HepG2 (cell line): ENCODE data around the gene HYAL2. TPM values are rescaled to one million over a fixed set of nuclear protein-coding genes. Genes with fewer than 3 reads are reported as not detected.

ENCODE experiments used
- DNMT3B ChIP-seq: conservative IDR thresholded peaks from 2 replicates; pipeline ENCODE4 v1.6.1; 2016; ENCODE audit warnings: missing biosample characterization, control low read depth
- ETV6 ChIP-seq: sonication (generic); formaldehyde crosslinking; conservative IDR thresholded peaks from 2 replicates; pipeline ENCODE4 v1.4.0; 2020; ENCODE audit warnings: missing genetic modification reagents
- KDM6A ChIP-seq: IDR thresholded peaks from 2 replicates; pipeline ENCODE4 v1.6.1; 2016; ENCODE audit warnings: low read depth
- KLF11 ChIP-seq: IDR thresholded peaks from 2 replicates; pipeline ENCODE4 v1.6.1; 2016; ENCODE audit warnings: missing compliant biosample characterization
- MED8 ChIP-seq: sonication (generic); formaldehyde crosslinking; IDR thresholded peaks from 2 replicates; pipeline ENCODE4 v1.8.1; 2023; ENCODE audit warnings: mild to moderate bottlenecking, missing genetic modification reagents; ENCODE audit not compliant: insufficient replicate concordance
- NFYC ChIP-seq: IDR thresholded peaks from 2 replicates; pipeline ENCODE4 v1.6.1; 2016; ENCODE audit warnings: missing genetic modification reagents, missing compliant biosample characterization
- PCBP1 ChIP-seq: fragments of 200-400 bp; formaldehyde crosslinking; IDR thresholded peaks from 2 replicates; pipeline ENCODE4 v1.6.1; 2017; ENCODE audit warnings: mild to moderate bottlenecking, low read depth, low read length, borderline replicate concordance
- SCMH1 ChIP-seq: sonication (generic); formaldehyde crosslinking; IDR thresholded peaks from 2 replicates; pipeline ENCODE4 v1.9.0; 2021; ENCODE audit warnings: missing genetic modification reagents, mild to moderate bottlenecking, borderline replicate concordance
- SIN3B ChIP-seq: fragments of 150-350 bp; IDR thresholded peaks from 2 replicates; pipeline ENCODE4 v1.6.1; 2014; ENCODE audit warnings: low read length
- SP2 ChIP-seq: sonication (generic); formaldehyde crosslinking; IDR thresholded peaks from 2 replicates; pipeline ENCODE4 v1.5.1; 2020; ENCODE audit warnings: mild to moderate bottlenecking, missing genetic modification reagents
- ZNF761 ChIP-seq: sonication (generic); formaldehyde crosslinking; conservative IDR thresholded peaks from 2 replicates; pipeline ENCODE4 v1.4.0; 2020; ENCODE audit warnings: mild to moderate bottlenecking, missing genetic modification reagents
- ZSCAN21 ChIP-seq: sonication (generic); formaldehyde crosslinking; IDR thresholded peaks from 2 replicates; pipeline ENCODE4 v1.8.0; 2022; ENCODE audit warnings: mild to moderate bottlenecking, missing genetic modification reagents, moderate library complexity, borderline replicate concordance
- ZSCAN22 ChIP-seq: sonication (generic); formaldehyde crosslinking; IDR thresholded peaks from 2 replicates; pipeline ENCODE4 v1.4.0; 2020; ENCODE audit warnings: mild to moderate bottlenecking, missing genetic modification reagents
- polyA plus RNA-seq, 8 experiments: library from polyadenylated mRNA; depleted of rRNA in 3 of 8; stranded (reverse) in 7 of 8; unstranded in 1 of 8; fragments of >200 nt; fragmentation: Illumina TruSeq in 4 of 8; extraction: Trizol in 4 of 8; gene quantifications; 2 replicates each; pipeline versions ENCODE4 v1.2.1 to v1.2.3, GENCODE V29; 2011 to 2016; ENCODE audit warnings: low read depth in 4 of 8, missing spikeins in 1 of 8, mixed read lengths in 1 of 8; ENCODE audit not compliant: insufficient read depth in 1 of 8
- total RNA-seq, 5 experiments: library from RNA; depleted of rRNA; stranded (reverse); fragments of >200 nt; fragmentation: Illumina TruSeq; extraction: Trizol; gene quantifications; 2 replicates each; pipeline ENCODE4 v1.2.3, GENCODE V29; 2016; ENCODE audit warnings: low read depth in 1 of 5
- TF ChIP-seq, protein P1 (sequence below): sonication (generic); formaldehyde crosslinking; IDR thresholded peaks from 2 replicates; pipeline ENCODE4 v1.5.1; 2020; ENCODE audit warnings: missing genetic modification reagents, mild to moderate bottlenecking, borderline replicate concordance
- TF ChIP-seq, protein P2 (sequence below), 2 experiments: fragments of 450-650 bp in 1 of 2; sonication (generic) in 1 of 2; formaldehyde crosslinking in 1 of 2; IDR thresholded peaks; 2 replicates each; pipeline versions ENCODE4 v1.6.1 to v1.8.0; 2016 to 2022; ENCODE audit warnings: antibody characterized with exemption in 1 of 2, mild to moderate bottlenecking in 1 of 2, missing genetic modification reagents in 1 of 2
- TF ChIP-seq, protein P3 (sequence below), 2 experiments: sonication (generic) in 1 of 2; formaldehyde crosslinking in 1 of 2; IDR thresholded peaks; 2 replicates each; pipeline versions ENCODE4 v1.4.0 to v1.6.1; 2016 to 2020; ENCODE audit warnings: borderline replicate concordance in 1 of 2, low read depth in 1 of 2, mild to moderate bottlenecking in 1 of 2, missing genetic modification reagents in 1 of 2

The HYAL2 gene
- total and polyA plus RNA-seq, 2 of the 13 experiments (the other 11 are each of a cell fraction or from before 2014, with no cell fraction given): 76.2 to 102 TPM

DNA sequence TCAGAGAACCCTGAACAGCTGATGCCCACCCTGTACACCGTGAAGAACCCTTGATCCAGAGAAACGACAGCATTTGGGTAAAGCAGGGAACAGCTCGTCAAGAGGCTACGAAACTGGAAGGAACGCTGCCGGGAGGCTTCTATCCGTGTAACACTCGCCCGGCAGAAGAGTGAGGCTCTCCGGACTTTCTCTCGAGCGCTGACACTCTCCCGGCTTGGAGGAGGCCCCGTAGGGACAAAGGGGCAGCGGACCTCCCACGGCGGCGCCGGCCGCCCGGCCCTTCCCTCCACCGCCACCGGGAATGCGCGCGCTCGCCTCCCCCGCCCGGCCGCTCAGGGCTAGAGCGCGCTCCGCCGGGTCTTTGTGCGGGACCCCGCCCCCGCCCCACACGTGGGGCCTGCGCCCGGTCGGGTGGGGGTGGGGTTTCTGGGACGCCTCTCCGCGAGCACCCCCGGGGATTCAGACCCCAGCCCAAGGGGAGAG, 1.7 kb downstream of the HYAL2 start (continued):
- TF ChIP-seq, protein P1, sequence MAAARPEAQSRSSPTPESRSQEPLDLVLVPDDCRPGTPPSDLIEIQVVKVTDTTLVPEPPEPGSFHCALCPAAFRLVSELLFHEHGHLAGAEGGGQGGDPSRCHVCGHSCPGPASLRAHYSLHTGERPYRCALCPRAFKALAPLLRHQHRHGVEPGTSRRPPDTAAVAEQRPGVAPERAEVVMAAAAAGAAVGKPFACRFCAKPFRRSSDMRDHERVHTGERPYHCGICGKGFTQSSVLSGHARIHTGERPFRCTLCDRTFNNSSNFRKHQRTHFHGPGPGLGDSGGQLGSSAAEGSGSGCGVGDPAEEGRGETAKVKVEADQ: no peak
- TF ChIP-seq SCMH1 (CRISPR knock-in tag) (no peak), SIN3B (no peak), KDM6A (CRISPR knock-in tag) (no peak), SP2 (CRISPR knock-in tag) (no peak), ETV6 (CRISPR knock-in tag) (no peak), NFYC (CRISPR knock-in tag) (no peak), ZSCAN22 (no peak), KLF11 (no peak), DNMT3B (CRISPR knock-in tag) (no peak), MED8 (CRISPR knock-in tag) (no peak), ZNF761 (CRISPR knock-in tag) (no peak), ZSCAN21 (no peak; the same call in 1 of the 2 replicates), PCBP1 (no peak)
- TF ChIP-seq, protein P2, sequence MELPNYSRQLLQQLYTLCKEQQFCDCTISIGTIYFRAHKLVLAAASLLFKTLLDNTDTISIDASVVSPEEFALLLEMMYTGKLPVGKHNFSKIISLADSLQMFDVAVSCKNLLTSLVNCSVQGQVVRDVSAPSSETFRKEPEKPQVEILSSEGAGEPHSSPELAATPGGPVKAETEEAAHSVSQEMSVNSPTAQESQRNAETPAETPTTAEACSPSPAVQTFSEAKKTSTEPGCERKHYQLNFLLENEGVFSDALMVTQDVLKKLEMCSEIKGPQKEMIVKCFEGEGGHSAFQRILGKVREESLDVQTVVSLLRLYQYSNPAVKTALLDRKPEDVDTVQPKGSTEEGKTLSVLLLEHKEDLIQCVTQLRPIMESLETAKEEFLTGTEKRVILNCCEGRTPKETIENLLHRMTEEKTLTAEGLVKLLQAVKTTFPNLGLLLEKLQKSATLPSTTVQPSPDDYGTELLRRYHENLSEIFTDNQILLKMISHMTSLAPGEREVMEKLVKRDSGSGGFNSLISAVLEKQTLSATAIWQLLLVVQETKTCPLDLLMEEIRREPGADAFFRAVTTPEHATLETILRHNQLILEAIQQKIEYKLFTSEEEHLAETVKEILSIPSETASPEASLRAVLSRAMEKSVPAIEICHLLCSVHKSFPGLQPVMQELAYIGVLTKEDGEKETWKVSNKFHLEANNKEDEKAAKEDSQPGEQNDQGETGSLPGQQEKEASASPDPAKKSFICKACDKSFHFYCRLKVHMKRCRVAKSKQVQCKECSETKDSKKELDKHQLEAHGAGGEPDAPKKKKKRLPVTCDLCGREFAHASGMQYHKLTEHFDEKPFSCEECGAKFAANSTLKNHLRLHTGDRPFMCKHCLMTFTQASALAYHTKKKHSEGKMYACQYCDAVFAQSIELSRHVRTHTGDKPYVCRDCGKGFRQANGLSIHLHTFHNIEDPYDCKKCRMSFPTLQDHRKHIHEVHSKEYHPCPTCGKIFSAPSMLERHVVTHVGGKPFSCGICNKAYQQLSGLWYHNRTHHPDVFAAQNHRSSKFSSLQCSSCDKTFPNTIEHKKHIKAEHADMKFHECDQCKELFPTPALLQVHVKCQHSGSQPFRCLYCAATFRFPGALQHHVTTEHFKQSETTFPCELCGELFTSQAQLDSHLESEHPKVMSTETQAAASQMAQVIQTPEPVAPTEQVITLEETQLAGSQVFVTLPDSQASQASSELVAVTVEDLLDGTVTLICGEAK (IDR thresholded peaks at IDR 0.05): no peak
- TF ChIP-seq, protein P2 (CRISPR knock-in tag; IDR thresholded peaks at IDR 0.05): no peak
- TF ChIP-seq, protein P3, sequence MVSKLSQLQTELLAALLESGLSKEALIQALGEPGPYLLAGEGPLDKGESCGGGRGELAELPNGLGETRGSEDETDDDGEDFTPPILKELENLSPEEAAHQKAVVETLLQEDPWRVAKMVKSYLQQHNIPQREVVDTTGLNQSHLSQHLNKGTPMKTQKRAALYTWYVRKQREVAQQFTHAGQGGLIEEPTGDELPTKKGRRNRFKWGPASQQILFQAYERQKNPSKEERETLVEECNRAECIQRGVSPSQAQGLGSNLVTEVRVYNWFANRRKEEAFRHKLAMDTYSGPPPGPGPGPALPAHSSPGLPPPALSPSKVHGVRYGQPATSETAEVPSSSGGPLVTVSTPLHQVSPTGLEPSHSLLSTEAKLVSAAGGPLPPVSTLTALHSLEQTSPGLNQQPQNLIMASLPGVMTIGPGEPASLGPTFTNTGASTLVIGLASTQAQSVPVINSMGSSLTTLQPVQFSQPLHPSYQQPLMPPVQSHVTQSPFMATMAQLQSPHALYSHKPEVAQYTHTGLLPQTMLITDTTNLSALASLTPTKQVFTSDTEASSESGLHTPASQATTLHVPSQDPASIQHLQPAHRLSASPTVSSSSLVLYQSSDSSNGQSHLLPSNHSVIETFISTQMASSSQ (IDR thresholded peaks at IDR 0.05; ENCODE audit: low read depth): no peak
- TF ChIP-seq, protein P3 (CRISPR knock-in tag; IDR thresholded peaks at IDR 0.05; ENCODE audit: borderline replicate concordance): peak; percentile 56; the same call in 1 of the 2 replicates
